ENCODE measurements around the gene ANKRD27. TPM values are rescaled to one million over a fixed set of nuclear protein-coding genes. Genes with fewer than 3 reads are reported as not detected.

ANKRD27 gene
- total and polyA plus RNA-seq, 2 experiments from 2014 or later: 24.3 to 32.6 TPM

- DNase-seq (ENCODE audit: low spot score): no peak
- Histone ChIP-seq H3K27me3 (no peaks in the 10 kb centered on the region), H2AFZ (no peak overlapping the region), H3K79me2 (no peaks in the 10 kb centered on the region), H3K4me3 (no peak overlapping the region), H3K27ac (no peak overlapping the region), H3K9me3 (ENCODE audit: low read depth) (no peaks in the 10 kb centered on the region), H4K20me1 (ENCODE audit: insufficient read depth, poor library complexity, severe bottlenecking) (no peaks in the 10 kb centered on the region), H3K9me2 (replicated peaks; ENCODE audit: insufficient read depth) (no peaks in the 10 kb centered on the region), H3K4me2 (no peak overlapping the region), H3K36me3 (replicated peaks; ENCODE audit: insufficient read depth, low read depth) (no peaks in the 10 kb centered on the region), H3K4me1 (ENCODE audit: insufficient read depth) (no peaks in the 10 kb centered on the region)
- TF ChIP-seq CTCF (IDR thresholded peaks at IDR 0.05; ENCODE audit: poor library complexity): no peak
- TF ChIP-seq EZH2 (IDR thresholded peaks at IDR 0.05; ENCODE audit: borderline replicate concordance): no peak
- no peak for TF ChIP-seq EZH2phosphoT487 (IDR thresholded peaks at IDR 0.05; ENCODE audit: low read depth, severe bottlenecking, unreplicated experiment)
- WGBS (ENCODE audit: low lambda C conversion rate, missing lambda C conversion rate): 97% methylated on average over 6 of the region's 6 CpGs
Observed at GRCh38 chr19:32624410-32624809, 50.6 kb downstream of the ANKRD27 start.

DNA sequence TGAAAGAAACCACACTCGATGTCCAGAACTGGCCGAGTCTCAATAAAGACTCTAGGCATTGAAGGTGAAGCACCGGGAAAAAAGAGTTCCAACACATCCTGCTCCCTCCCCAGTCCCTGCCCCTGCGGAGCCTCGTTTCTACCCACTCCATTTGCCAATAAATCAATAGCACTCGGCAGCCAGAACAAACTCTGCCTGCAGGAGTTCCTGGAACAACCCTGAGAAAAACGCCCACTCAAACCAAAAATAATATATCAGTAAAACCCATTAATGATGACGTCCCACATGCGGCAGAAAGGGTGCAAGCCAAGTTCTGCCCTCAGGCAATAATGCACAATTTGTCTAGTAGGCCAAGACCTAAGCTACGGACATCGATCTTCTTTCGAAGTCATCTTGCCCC, 53.0 kb downstream of the ANKRD27 start:
- Histone ChIP-seq H3K4me3 (no peak overlapping the region), H4K20me1 (ENCODE audit: insufficient read depth, poor library complexity, severe bottlenecking) (no peaks in the 10 kb centered on the region), H3K4me1 (ENCODE audit: insufficient read depth) (no peaks in the 10 kb centered on the region), H3K9me2 (replicated peaks; ENCODE audit: insufficient read depth) (no peaks in the 10 kb centered on the region), H3K79me2 (no peaks in the 10 kb centered on the region), H3K27me3 (no peaks in the 10 kb centered on the region), H3K27ac (no peak overlapping the region), H3K36me3 (replicated peaks; ENCODE audit: insufficient read depth, low read depth) (no peaks in the 10 kb centered on the region), H3K9me3 (ENCODE audit: low read depth) (no peaks in the 10 kb centered on the region), H2AFZ (no peak overlapping the region), H3K4me2 (no peak overlapping the region)
- DNase-seq (ENCODE audit: low spot score): no peak
- WGBS (ENCODE audit: low lambda C conversion rate, missing lambda C conversion rate): 83% methylated on average over 12 of the region's 12 CpGs
- TF ChIP-seq CTCF (IDR thresholded peaks at IDR 0.05; ENCODE audit: poor library complexity): no peak
- TF ChIP-seq EZH2phosphoT487 (IDR thresholded peaks at IDR 0.05; ENCODE audit: low read depth, severe bottlenecking, unreplicated experiment): no peak

- no peak overlapping the region for H3K4me2 ChIP-seq
- H3K4me3 ChIP-seq: no peak overlapping the region
- 95% methylated on average over 23 of the region's 23 CpGs for WGBS (ENCODE audit: low lambda C conversion rate, missing lambda C conversion rate)
- no peaks in the 10 kb centered on the region for H3K9me3 ChIP-seq (ENCODE audit: low read depth)
- no peaks in the 10 kb centered on the region for H3K79me2 ChIP-seq
- TF ChIP-seq CTCF (IDR thresholded peaks at IDR 0.05; ENCODE audit: poor library complexity): no peak
- no peak for TF ChIP-seq EZH2phosphoT487 (IDR thresholded peaks at IDR 0.05; ENCODE audit: low read depth, severe bottlenecking, unreplicated experiment)
- TF ChIP-seq EZH2 (IDR thresholded peaks at IDR 0.05; ENCODE audit: borderline replicate concordance): no peak
- no peaks in the 10 kb centered on the region for H3K36me3 ChIP-seq (replicated peaks; ENCODE audit: insufficient read depth, low read depth)
- no peak overlapping the region for H3K27ac ChIP-seq
- H4K20me1 ChIP-seq (ENCODE audit: insufficient read depth, poor library complexity, severe bottlenecking): no peaks in the 10 kb centered on the region
- no peaks in the 10 kb centered on the region for H3K27me3 ChIP-seq
- no peak overlapping the region for H2AFZ ChIP-seq
- no peaks in the 10 kb centered on the region for H3K9me2 ChIP-seq (replicated peaks; ENCODE audit: insufficient read depth)
- no peaks in the 10 kb centered on the region for H3K4me1 ChIP-seq (ENCODE audit: insufficient read depth)
- no peak for DNase-seq (ENCODE audit: low spot score)
Observed at GRCh38 chr19:32619051-32619685, 55.8 kb downstream of the ANKRD27 start.

All from hepatocyte (in vitro differentiated cells).